ENCODE measurements around the gene LRMDA. TPM values are rescaled to one million over a fixed set of nuclear protein-coding genes. Genes with fewer than 3 reads are reported as not detected.

LRMDA gene
- total and polyA plus RNA-seq, 2 of the 4 experiments (the other 2 are of a cell fraction): 0.07 TPM; not detected in 1

DNA sequence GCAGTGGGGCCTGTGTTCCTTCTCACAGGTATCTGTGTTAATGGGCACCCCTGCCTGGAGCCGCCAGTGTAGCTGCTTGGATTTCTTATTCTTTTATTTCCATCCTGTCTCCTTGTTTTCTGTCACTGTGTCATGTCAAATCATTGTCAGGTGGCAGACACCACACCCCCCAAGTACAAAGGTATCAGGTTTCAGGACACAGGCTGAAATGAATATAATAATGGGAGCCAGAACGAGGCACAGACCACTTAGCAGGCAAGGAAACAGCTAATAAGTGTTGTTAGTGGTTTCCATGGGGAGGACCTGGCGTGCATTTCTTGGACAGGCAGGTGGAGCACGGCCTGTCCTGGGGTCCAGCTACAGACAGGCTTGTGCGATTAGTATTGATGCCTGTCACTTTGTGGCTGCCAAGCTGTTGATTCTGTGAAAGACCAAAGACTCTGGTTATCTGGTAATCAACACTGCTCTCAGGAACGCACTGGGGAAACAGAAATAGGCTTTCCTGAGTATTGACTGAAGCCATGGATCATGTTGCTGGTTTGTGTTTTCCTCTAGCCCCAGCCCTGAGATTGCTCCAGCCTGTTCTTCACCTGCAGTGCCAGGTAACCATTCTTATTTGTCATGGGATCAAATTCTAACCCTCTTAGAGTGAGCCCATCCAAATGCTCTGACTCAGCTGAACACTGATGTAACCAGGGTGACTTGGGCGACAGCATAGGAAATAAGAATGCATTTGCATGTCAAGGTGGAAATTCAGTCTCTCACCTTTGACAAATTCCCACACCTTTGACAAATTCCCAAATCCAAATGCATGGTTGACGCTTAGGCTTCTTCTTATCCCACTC lies 1002.0 kb downstream of the LRMDA start:
- H4K91ac ChIP-seq (ENCODE audit: insufficient read depth, low read depth, low read length): peak overlapping the region; percentile 87; the same call in 1 of the 2 replicates
- no peaks in the 10 kb centered on the region for H4K20me1 ChIP-seq (ENCODE audit: insufficient read depth, low read length)
- H2BK15ac ChIP-seq (ENCODE audit: low read depth, low read length): peak overlapping the region; percentile 82; the same call in 2 of the 3 replicates
- BruUV-seq (replicated peaks): no TSS peak
- H3K4me2 ChIP-seq (ENCODE audit: low read depth, low read length): no peak overlapping the region
- no peak overlapping the region for H3K56ac ChIP-seq (ENCODE audit: extremely low read depth, insufficient read depth, low read length)
- ATAC-seq (ENCODE audit: low read depth): no peak
- H3K9ac ChIP-seq (ENCODE audit: low read depth, low read length): no peak overlapping the region
- no peak overlapping the region for H3K4me3 ChIP-seq (ENCODE audit: insufficient read depth, low read depth, low read length)
- no peaks in the 10 kb centered on the region for H3K36me3 ChIP-seq (ENCODE audit: control insufficient read depth, insufficient read depth, low read length)
- H4K8ac ChIP-seq (ENCODE audit: low read depth in 2 of 2, low read length in 2 of 2): peak overlapping the region in 1 of 2 experiments; percentile 54; a peak in 2 of 4 replicates
- H4K5ac ChIP-seq (ENCODE audit: low read depth, low read length): no peak overlapping the region
- H3K14ac ChIP-seq (replicated peaks; ENCODE audit: low read depth, low read length): peak overlapping the region; percentile 83; the same call in 1 of the 2 replicates
- intact Hi-C loops (cut with micrococcal nuclease) (loop anchor here (10.0 kb wide), 4 partner anchors 329 to 1029 kb away; partner anchors contain the start of gene ZNF503), dilution Hi-C loops (cut with HindIII; ENCODE audit: low sequenced_read_pairs, unreplicated experiment) (no loop called here), in situ Hi-C loops (cut with MboI; ENCODE audit: low sequenced_read_pairs) (no loop called here)
- H2AFZ ChIP-seq (replicated peaks; ENCODE audit: low read length, poor library complexity): peak overlapping the region; percentile 69
- peaks cover 10% of the 10 kb centered on the region for H3K9me1 ChIP-seq (ENCODE audit: insufficient read depth, low read length)
- WGBS, 2 experiments (ENCODE audit: extremely low coverage in 2 of 2, insufficient read length in 1 of 2): 78% methylated on average over 3 of the region's 8 CpGs; no CpG with 5 or more reads in 1 of the 2 experiments
- H2BK5ac ChIP-seq (ENCODE audit: low read depth, low read length, poor library complexity, severe bottlenecking): no peak overlapping the region
- no peaks in the 10 kb centered on the region for H3K79me1 ChIP-seq (ENCODE audit: low read depth in 1 of 2, low read length in 2 of 2)
- no peak overlapping the region for H3K27ac ChIP-seq (ENCODE audit: insufficient read depth, low read length)
- H3K4ac ChIP-seq (ENCODE audit: low read depth, low read length): peak overlapping the region; percentile 51
- H3K9me3 ChIP-seq (ENCODE audit: control insufficient read depth, insufficient read depth, low read length): no peaks in the 10 kb centered on the region
- peak overlapping the region; percentile 88 for H2AK9ac ChIP-seq (replicated peaks; ENCODE audit: low read depth, low read length, poor library complexity)
- H2AK5ac ChIP-seq (ENCODE audit: low read depth, low read length): peak overlapping the region; percentile 65; the same call in 1 of the 2 replicates
- TF ChIP-seq MAZ (IDR thresholded peaks at IDR 0.05; ENCODE audit: borderline replicate concordance, low read depth, low read length): no peak
- TF ChIP-seq CHD1 (IDR thresholded peaks at IDR 0.05; ENCODE audit: low read depth, low read length): no peak
- TF ChIP-seq USF2 (IDR thresholded peaks at IDR 0.05; ENCODE audit: low read depth, low read length): no peak
- TF ChIP-seq FOS (IDR thresholded peaks at IDR 0.05; ENCODE audit: low read depth, low read length): no peak
- no peak for TF ChIP-seq RAD21 (IDR thresholded peaks at IDR 0.05; ENCODE audit: low read length)
- no peak for TF ChIP-seq MXI1 (IDR thresholded peaks at IDR 0.05; ENCODE audit: borderline replicate concordance, low read depth, low read length)
- TF ChIP-seq NFE2L2 (IDR thresholded peaks at IDR 0.05; ENCODE audit: low read depth, low read length): no peak
- no peak for TF ChIP-seq POLR2A (IDR thresholded peaks at IDR 0.05; ENCODE audit: low read depth, low read length)
- no peak for TF ChIP-seq SMC3 (IDR thresholded peaks at IDR 0.05; ENCODE audit: low read depth, low read length)
- peaks cover 18% of the 10 kb centered on the region for H3K4me1 ChIP-seq (ENCODE audit: control insufficient read depth, insufficient read depth, low read length)
- ChIA-PET POLR2A (ENCODE audit: unreplicated experiment) (no interaction called here), CTCF (no interaction called here)
- H2BK20ac ChIP-seq (ENCODE audit: low read depth, low read length): peak overlapping the region; percentile 75
- 0 out of 2 replicates have a peak overlapping the region, but pooled peaks have one; percentile 2 for H3K23ac ChIP-seq (ENCODE audit: low read depth, low read length)
- no peak overlapping the region for H3K18ac ChIP-seq (ENCODE audit: low read depth, low read length)
- H3K27me3 ChIP-seq (ENCODE audit: control insufficient read depth, insufficient read depth, low read length): no peaks in the 10 kb centered on the region
- DNase-seq: no peak
- H2BK120ac ChIP-seq (ENCODE audit: low read depth, low read length): peak overlapping the region; percentile 96

Measured in IMR-90 (cell line).